GM12875 (cell line): ENCODE data around the gene USP4.

ENCODE experiments used
- H3K4me3 ChIP-seq: one replicate; pipeline ENCODE4 v1.5.1; 2011; ENCODE audit warnings: low read depth, low read length, control low read depth
- TF ChIP-seq, protein P1 (sequence below): IDR thresholded peaks from 2 replicates; pipeline ENCODE4 v1.5.1; 2011; ENCODE audit warnings: low read depth, mild to moderate bottlenecking, control low read depth, inconsistent platforms, low read length, moderate library complexity, borderline replicate concordance; ENCODE audit not compliant: insufficient read depth

USP4 gene

DNA sequence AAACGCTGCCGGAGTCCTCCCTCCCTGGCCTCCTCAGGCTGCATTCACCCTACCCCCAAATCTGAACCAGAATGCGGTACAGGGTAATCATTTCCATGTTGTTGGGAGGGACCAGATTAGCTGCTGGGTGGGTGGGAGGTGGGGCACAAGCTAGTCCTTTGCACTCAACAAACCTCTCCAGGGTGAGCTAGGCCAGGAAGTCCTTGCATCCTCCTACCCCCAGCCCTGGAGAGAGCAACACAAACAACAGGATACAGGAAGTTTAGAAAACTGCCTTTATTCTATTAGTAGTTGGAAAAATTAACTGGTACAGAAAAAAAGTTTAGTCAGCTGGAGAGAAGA is 19.0 kb upstream of the USP4 start:
- peak overlapping the region; percentile 65 for H3K4me3 ChIP-seq
- TF ChIP-seq, protein P1, sequence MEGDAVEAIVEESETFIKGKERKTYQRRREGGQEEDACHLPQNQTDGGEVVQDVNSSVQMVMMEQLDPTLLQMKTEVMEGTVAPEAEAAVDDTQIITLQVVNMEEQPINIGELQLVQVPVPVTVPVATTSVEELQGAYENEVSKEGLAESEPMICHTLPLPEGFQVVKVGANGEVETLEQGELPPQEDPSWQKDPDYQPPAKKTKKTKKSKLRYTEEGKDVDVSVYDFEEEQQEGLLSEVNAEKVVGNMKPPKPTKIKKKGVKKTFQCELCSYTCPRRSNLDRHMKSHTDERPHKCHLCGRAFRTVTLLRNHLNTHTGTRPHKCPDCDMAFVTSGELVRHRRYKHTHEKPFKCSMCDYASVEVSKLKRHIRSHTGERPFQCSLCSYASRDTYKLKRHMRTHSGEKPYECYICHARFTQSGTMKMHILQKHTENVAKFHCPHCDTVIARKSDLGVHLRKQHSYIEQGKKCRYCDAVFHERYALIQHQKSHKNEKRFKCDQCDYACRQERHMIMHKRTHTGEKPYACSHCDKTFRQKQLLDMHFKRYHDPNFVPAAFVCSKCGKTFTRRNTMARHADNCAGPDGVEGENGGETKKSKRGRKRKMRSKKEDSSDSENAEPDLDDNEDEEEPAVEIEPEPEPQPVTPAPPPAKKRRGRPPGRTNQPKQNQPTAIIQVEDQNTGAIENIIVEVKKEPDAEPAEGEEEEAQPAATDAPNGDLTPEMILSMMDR: no peak

DNA sequence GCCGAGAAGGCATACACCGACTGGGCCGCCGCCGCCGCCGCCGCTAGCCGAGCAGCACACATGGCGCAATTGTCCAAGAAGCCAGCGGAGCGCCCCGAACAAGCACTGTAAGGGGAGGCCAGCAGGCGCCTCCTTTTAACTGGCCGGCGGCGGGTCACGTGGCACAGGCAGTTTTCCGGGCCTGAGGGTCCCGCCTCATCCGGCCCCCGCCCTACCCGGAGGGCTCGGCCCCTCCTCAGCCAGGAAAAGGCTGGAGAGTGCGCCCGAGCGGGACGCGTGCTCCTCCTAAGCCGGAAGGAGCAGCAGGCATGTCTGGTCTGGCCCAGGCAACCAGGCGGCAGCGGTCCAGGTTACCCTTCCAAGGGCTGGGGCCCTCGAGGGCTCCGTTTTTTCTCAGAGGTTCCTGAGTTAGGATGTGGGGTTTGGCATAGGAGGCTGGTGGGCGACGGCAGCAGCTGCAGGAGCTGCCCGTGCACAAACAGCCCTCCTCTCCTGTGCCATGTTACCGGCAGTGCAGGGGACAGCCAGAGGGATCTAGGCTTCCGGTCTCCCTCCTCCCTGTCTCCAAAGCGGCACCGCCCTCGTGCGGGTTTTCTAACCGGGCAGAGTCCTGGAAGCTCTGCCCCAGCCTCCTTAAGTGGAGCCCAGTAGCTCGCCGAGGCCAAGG is 18.5 kb upstream of the USP4 start, which contains the start of gene GPX1:
TSS of gene GPX1 (minus strand) at position 137 of the 667 bp plus-strand sequence. CDS start at position 62, 75 bp downstream.
- TF ChIP-seq, protein P1: no peak
- H3K4me3 ChIP-seq: peak within 1 kb of the TSS; percentile 65

DNA sequence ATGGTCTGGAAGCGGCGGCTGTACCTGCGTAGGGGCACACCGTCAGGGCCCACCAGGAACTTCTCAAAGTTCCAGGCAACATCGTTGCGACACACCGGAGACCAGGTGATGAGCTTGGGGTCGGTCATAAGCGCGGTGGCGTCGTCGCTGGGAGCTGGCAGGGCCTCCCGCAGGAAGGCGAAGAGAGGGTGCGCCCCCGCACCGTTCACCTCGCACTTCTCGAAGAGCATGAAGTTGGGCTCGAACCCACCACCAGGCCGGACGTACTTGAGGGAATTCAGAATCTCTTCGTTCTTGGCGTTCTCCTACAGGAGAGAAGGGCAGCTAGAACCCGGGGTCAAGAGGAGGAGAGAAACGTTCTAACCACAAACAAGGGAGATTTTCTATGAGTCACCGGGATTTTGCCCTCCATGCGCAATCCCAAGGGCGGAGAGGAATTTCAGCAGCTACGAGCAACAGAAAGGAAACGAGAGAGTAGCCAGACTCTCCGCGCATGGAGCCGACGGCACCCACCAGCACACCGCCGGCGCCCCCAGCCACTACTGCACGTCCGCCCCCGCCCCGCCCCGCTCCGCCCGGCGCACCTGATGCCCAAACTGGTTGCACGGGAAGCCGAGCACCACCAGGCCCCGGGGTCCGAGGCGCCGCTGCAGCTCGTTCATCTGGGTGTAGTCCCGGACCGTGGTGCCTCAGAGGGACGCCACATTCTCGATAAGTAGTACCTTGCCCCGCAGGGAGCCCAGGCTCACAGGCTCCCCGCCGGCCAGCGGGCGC is 17.8 kb upstream of the USP4 start:
- peak overlapping the region; percentile 65 for H3K4me3 ChIP-seq

DNA sequence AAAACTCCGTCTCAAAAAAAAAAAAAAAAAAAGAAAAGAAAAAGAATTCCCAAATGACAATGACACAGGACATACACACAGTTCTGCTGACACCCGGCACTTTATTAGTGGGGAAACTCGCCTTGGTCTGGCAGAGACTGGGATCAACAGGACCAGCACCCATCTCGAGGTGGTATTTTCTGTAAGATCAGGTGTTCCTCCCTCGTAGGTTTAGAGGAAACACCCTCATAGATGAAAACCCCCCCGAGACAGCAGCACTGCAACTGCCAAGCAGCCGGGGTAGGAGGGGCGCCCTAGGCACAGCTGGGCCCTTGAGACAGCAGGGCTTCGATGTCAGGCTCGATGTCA is 17.2 kb upstream of the USP4 start:
- peak overlapping the region; percentile 65 for H3K4me3 ChIP-seq

DNA sequence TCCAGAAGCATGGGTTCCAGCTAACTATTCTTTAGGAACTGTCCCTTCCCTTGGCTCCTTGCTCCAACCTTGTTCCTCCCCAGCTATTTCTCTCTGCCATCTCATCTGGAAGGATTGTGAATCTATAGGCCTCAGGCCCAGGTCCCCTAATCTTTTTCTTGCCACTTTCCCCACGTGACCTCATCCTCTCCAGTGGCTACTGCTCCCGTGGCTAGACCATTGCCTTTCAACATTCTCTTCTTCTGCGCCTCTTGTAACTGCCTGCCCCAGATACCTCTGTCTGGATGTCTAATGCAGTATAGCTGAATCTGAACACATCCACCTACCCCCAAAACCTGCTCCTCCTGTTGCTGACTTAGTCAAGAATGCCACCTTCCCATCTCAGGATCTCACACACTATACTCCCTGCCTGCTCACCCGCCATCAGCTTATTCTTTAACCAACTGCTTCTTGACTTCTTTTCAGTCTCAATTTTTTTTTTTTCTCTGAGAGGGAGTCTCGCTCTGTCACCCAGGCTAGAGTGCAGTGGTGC is 13.1 kb upstream of the USP4 start:
- no peak overlapping the region for H3K4me3 ChIP-seq
- TF ChIP-seq, protein P1: no peak

DNA sequence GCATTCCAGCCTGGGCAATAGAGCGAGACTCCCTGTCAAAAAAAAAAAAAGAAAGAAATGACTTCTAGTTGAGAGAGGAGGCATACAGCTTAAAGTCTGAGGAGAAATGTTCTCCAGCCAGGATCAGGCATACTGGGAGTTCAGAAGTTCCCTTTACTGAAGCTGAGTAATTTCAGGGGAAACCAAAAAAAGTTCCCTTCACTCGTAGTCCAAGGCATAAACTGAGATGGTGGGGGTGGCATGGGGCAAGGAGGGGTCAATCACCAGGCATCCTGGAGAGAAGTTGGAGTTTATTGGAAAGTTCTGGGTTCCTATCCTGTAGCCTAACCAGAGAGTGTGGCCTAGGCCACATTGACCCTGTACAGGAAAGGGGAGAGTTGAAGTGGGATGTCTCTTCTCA is 12.4 kb upstream of the USP4 start:
- no peak overlapping the region for H3K4me3 ChIP-seq

DNA sequence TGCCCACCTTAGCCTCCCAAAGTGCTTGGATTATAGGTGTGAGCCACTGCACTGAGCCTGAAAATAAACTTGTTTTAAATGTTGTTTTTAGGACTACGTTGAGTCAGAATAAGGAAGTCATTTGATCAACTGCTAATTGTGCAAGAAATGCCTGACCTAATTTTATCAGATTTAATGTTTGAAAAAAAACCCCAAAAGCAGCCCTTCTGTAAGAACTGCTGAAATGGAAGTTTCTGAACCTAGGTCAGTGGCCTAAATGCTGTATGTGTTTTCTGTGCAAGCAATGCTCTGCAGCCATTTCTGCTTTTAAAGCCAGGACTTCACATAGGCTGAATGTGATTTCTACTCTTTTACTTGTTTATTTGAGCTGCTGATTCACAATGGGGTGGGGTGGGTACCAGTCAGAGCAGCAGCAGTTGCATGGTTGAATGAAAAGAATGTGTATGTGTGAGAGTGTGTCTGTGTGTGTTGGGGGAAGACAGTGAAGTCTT is 11.7 kb upstream of the USP4 start:
- TF ChIP-seq, protein P1: no peak
- no peak overlapping the region for H3K4me3 ChIP-seq

More for the DNA sequence above, 12.4 kb upstream of the USP4 start:
- TF ChIP-seq, protein P1: no peak
